Measurements from ENCODE around the gene OR2AT4. TPM values are rescaled to one million over a fixed set of nuclear protein-coding genes. Genes with fewer than 3 reads are reported as not detected.

The OR2AT4 gene
- total and polyA plus RNA-seq, 2 of the 8 experiments (the other 6 are each of a cell fraction or from before 2014, with no cell fraction given): not detected

DNA sequence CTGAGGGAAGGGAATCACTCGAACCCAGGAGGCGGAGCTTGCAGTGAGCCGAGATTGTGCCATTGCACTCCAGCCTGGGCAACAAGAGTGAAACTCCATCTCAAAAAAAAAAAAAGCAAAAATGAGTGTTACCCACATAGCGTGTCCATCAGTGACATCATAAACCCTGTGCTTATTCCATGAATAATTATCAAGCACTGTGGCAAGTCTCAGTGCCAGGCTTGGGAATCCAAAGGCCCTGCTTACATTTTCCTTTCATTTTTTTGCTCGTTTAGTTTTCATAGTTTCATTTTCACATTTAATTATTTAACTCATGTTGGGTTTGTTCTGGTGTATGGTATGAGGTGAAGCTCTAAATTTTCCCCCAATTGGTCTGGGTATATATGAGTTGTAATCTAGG lies 61.4 kb downstream of the OR2AT4 start (continued):
- TF ChIP-seq KDM1A (IDR thresholded peaks at IDR 0.05; ENCODE audit: borderline replicate concordance, low read length): no peak
- no peak for TF ChIP-seq EZH2 (IDR thresholded peaks at IDR 0.05; ENCODE audit: low read depth, low read length, severe bottlenecking)
- no peak for TF ChIP-seq JUND (IDR thresholded peaks at IDR 0.05; ENCODE audit: low read length)
- no peak for TF ChIP-seq TAF1 (IDR thresholded peaks at IDR 0.05; ENCODE audit: low read depth, low read length)
